Fibroblast of lung (primary cell): Measurements from ENCODE around the gene CA5A. TPM values are rescaled to one million over a fixed set of nuclear protein-coding genes. Genes with fewer than 3 reads are reported as not detected.

Source experiments
- DNase-seq, 2 donors: peaks; one replicate each; pipeline versions ENCODE4 v3.0.0 to v3.0.0-alpha.2; 2010; ENCODE audit warnings: low read depth in 2 of 2
- H2AFZ ChIP-seq: 2 replicates; pipeline ENCODE4 v1.5.1; 2012; ENCODE audit warnings: low read length, control low read depth, inconsistent platforms
- H3K27ac ChIP-seq: 2 replicates; pipeline ENCODE4 v1.5.1; 2011; ENCODE audit warnings: low read length, control low read depth; ENCODE audit not compliant: insufficient read depth
- H3K27me3 ChIP-seq: 2 replicates; pipeline ENCODE4 v1.5.1; 2011; ENCODE audit warnings: mild to moderate bottlenecking, low read length; ENCODE audit not compliant: control insufficient read depth, insufficient read depth
- H3K36me3 ChIP-seq: 2 replicates; pipeline ENCODE4 v1.5.1; 2011; ENCODE audit warnings: low read length; ENCODE audit not compliant: control insufficient read depth, insufficient read depth
- H3K4me1 ChIP-seq: 2 replicates; pipeline ENCODE4 v1.5.1; 2011; ENCODE audit warnings: low read length; ENCODE audit not compliant: control insufficient read depth, insufficient read depth; ENCODE audit errors: extremely low read depth
- H3K4me2 ChIP-seq: 2 replicates; pipeline ENCODE4 v1.5.1; 2011; ENCODE audit warnings: low read length, control low read depth; ENCODE audit not compliant: insufficient read depth; ENCODE audit errors: extremely low read depth
- H3K4me3 ChIP-seq, 4 experiments: fragments of 200-600 bp in 1 of 4; sonication (generic) in 1 of 4; replicated peaks in 1 of 4; 2 replicates each; pipeline ENCODE4 v1.5.1; 2011 to 2016; ENCODE audit warnings: low read length in 4 of 4, low read depth in 3 of 4, mild to moderate bottlenecking in 3 of 4, control low read depth in 2 of 4, inconsistent platforms in 1 of 4, mixed read lengths in 1 of 4; ENCODE audit not compliant: insufficient read depth in 1 of 4; ENCODE audit errors: control extremely low read depth in 1 of 4
- H3K79me2 ChIP-seq: 2 replicates; pipeline ENCODE4 v1.5.1; 2012; ENCODE audit warnings: mild to moderate bottlenecking, low read length, inconsistent platforms; ENCODE audit not compliant: control insufficient read depth, insufficient read depth
- H3K9ac ChIP-seq: 2 replicates; pipeline ENCODE4 v1.5.1; 2011; ENCODE audit warnings: mild to moderate bottlenecking, low read length, control low read depth; ENCODE audit not compliant: insufficient read depth
- H3K9me3 ChIP-seq: 2 replicates; pipeline ENCODE4 v1.5.1; 2012; ENCODE audit warnings: low read depth, low read length; ENCODE audit not compliant: control insufficient read depth, insufficient read depth
- H4K20me1 ChIP-seq: 2 replicates; pipeline ENCODE4 v1.5.1; 2011; ENCODE audit warnings: low read length; ENCODE audit not compliant: control insufficient read depth, insufficient read depth; ENCODE audit errors: extremely low read depth
- EZH2 ChIP-seq: IDR thresholded peaks from 2 replicates; pipeline ENCODE4 v1.5.1; 2012; ENCODE audit warnings: low read length, control low read depth, mild to moderate bottlenecking; ENCODE audit errors: missing control alignments
- polyA plus RNA-seq, 2 donors: library from polyadenylated mRNA; depleted of rRNA in 1 of 2; stranded (reverse) in 1 of 2; unstranded in 1 of 2; fragments of >200 nt; gene quantifications; 2 replicates each; pipeline ENCODE4 v1.2.1, GENCODE V29; 2011 to 2012; ENCODE audit warnings: missing spikeins in 1 of 2
- total RNA-seq: library from RNA; depleted of rRNA; stranded (reverse); fragments of >200 nt; gene quantifications from 2 replicates; pipeline ENCODE4 v1.2.1, GENCODE V29; 2014
- TF ChIP-seq, protein P1 (sequence below), 2 donors: IDR thresholded peaks in 1 of 2; conservative IDR thresholded peaks in 1 of 2; 1 replicate in 1 of 2; 2 replicates in 1 of 2; pipeline ENCODE4 v1.5.1; 2011 to 2012; ENCODE audit warnings: low read length in 2 of 2, control low read depth in 1 of 2, inconsistent platforms in 1 of 2, low read depth in 1 of 2, mild to moderate bottlenecking in 1 of 2

The CA5A gene
- total and polyA plus RNA-seq, 2 donors (not counting 1 experiment from before 2014, with no cell fraction given) = not detected

DNA sequence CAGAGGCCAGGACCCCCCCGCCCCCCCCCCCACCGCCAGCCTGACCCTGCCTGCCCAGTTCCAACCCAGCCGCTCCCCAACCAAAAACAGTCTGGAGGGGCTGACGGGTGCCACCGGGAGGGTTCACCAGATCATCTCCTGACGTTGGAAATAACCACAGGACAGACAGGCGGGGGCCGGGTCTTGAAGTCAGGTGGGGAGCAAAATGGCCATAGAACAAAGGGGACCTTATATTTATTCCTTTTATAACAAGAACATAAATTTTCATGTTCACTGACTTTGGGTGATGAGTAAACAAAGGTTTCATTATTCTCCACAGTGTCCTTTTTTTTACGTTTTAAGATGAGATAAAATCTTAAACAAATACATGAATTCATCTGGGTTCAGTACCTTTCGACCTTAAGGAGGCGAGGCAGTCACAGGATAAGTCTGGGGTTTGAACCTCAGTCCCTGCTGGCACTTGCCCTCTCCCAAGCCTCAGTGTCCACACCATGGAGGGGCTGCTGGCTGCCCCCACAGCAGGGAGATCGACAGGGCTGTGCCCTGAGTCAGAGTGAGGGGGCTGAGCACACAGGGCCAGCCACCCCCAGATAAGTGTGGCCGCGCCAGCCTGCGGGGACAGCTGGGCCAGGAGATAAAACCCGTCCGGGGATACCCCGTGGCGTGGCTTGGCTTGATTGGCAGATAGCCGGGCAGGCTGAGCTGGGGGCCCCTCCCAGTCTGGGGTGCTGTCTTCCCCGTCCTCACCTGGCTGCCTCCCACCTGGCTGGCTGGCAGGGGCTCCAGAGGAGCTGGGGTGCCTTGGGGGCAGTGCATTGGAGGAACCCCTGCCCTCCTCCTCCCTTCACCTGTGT lies 82.0 kb downstream of the CA5A start:
- TF ChIP-seq, protein P1, sequence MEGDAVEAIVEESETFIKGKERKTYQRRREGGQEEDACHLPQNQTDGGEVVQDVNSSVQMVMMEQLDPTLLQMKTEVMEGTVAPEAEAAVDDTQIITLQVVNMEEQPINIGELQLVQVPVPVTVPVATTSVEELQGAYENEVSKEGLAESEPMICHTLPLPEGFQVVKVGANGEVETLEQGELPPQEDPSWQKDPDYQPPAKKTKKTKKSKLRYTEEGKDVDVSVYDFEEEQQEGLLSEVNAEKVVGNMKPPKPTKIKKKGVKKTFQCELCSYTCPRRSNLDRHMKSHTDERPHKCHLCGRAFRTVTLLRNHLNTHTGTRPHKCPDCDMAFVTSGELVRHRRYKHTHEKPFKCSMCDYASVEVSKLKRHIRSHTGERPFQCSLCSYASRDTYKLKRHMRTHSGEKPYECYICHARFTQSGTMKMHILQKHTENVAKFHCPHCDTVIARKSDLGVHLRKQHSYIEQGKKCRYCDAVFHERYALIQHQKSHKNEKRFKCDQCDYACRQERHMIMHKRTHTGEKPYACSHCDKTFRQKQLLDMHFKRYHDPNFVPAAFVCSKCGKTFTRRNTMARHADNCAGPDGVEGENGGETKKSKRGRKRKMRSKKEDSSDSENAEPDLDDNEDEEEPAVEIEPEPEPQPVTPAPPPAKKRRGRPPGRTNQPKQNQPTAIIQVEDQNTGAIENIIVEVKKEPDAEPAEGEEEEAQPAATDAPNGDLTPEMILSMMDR (conservative IDR thresholded peaks at IDR 0.05 in 1 of 2, IDR thresholded peaks at IDR 0.05 in 1 of 2; ENCODE audit: low read depth in 1 of 2, low read length in 2 of 2) = no peak
- TF ChIP-seq EZH2 = no peak
- H3K27ac ChIP-seq = peak overlapping the region; percentile 83
- H3K4me2 ChIP-seq = peak overlapping the region; percentile 25
- no peak overlapping the region for H3K4me3 ChIP-seq
- no peaks in the 10 kb centered on the region for H3K27me3 ChIP-seq
- H3K9me3 ChIP-seq = no peaks in the 10 kb centered on the region
- no peaks in the 10 kb centered on the region for H3K36me3 ChIP-seq
- no peaks in the 10 kb centered on the region for H4K20me1 ChIP-seq
- H2AFZ ChIP-seq = no peak overlapping the region
- H3K4me1 ChIP-seq = peaks cover 16% of the 10 kb centered on the region
- peak overlapping the region; percentile 74 for H3K9ac ChIP-seq
- no peak for DNase-seq
- H3K79me2 ChIP-seq = no peaks in the 10 kb centered on the region

DNA sequence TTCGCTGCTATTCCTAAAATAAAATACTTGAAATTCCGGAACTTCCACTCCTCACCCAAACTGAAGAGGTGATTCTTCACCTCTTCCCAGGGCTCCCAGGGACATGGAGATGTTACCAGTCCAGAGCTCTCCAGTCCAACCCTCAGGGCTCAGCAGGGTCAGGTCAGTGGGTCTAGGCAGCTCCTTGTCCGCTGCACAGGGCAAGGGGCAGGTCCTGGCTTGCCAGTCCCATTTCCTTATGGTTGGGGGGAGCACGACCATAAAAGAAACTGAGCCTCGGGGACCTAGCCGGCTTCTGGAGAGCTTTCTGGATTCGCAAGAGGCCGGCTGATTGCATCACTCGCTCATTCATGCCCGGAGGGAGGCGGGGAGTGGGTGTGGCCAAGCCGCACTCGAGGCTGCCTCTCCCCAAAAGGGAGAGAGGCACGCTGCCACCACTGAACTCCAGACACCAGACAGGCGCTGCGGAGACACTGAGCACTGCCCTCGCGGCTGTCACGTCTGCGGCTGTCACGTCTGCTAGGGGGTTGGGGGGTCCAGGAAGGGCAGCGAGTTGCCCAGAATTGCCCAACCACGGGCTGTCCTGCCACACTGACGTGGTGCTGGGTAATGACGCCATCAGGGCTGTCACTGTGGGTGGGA lies 82.8 kb downstream of the CA5A start:
- Histone ChIP-seq H3K4me2 (peak overlapping the region; percentile 90), H3K9me3 (no peaks in the 10 kb centered on the region), H3K36me3 (peaks cover 1% of the 10 kb centered on the region), H4K20me1 (no peaks in the 10 kb centered on the region), H2AFZ (peak overlapping the region; percentile 67), H3K9ac (peak overlapping the region; percentile 74), H3K27ac (peak overlapping the region; percentile 83), H3K79me2 (no peaks in the 10 kb centered on the region), H3K4me1 (peaks cover 16% of the 10 kb centered on the region), H3K4me3 (peak overlapping the region; percentile 24 to 49 (median 34)), H3K27me3 (no peaks in the 10 kb centered on the region)
- DNase-seq = peak; percentile 88 to 94
- TF ChIP-seq, protein P1 (conservative IDR thresholded peaks at IDR 0.05 in 1 of 2, IDR thresholded peaks at IDR 0.05 in 1 of 2; ENCODE audit: low read depth in 1 of 2, low read length in 2 of 2) = no peak

DNA sequence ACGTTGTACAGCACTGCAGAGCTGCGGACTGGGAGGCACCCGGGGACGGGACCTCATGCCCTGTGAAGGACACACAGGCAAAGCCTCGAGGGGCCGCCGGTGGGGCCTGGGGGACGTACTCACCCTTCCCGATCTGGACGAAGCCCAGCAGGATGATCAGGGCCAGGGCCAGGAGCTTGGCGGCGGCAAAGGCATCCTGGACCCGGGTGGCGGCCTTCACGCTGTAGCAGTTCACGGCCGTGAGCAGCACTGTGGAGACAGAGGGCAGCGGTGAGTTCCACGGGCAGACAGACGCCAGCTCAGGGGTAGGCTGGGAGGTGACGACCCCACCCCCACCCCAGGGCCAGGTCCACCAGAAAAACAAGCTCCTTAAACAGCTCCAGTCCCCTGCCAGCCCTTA lies 84.7 kb downstream of the CA5A start:
- Histone ChIP-seq H3K9ac (no peak overlapping the region), H3K36me3 (peaks cover 1% of the 10 kb centered on the region), H4K20me1 (no peaks in the 10 kb centered on the region), H3K4me3 (no peak overlapping the region), H3K4me1 (peaks cover 16% of the 10 kb centered on the region), H2AFZ (no peak overlapping the region), H3K4me2 (no peak overlapping the region), H3K27me3 (no peaks in the 10 kb centered on the region), H3K9me3 (no peaks in the 10 kb centered on the region), H3K79me2 (no peaks in the 10 kb centered on the region), H3K27ac (no peak overlapping the region)
- no peak for TF ChIP-seq EZH2
- TF ChIP-seq, protein P1 (conservative IDR thresholded peaks at IDR 0.05 in 1 of 2, IDR thresholded peaks at IDR 0.05 in 1 of 2; ENCODE audit: low read depth in 1 of 2, low read length in 2 of 2) = no peak
- DNase-seq = no peak
